Right atrium auricular region (tissue), 2 donors: ENCODE measurements around the gene RIPOR3. TPM values are rescaled to one million over a fixed set of nuclear protein-coding genes. Genes with fewer than 3 reads are reported as not detected.

Source experiments
- DNase-seq: peaks from one replicate; pipeline ENCODE4 v3.0.0-alpha.2; 2019; ENCODE audit warnings: low spot score
- H3K27ac ChIP-seq, 2 donors: fragments of 200-600 bp; sonication (generic); 1 replicate in 1 of 2; 2 replicates in 1 of 2; pipeline ENCODE4 v1.5.1; 2016 to 2019
- H3K27me3 ChIP-seq, 2 donors: fragments of 200-600 bp; sonication (generic); one replicate each; pipeline versions ENCODE4 v1.5.1 to v1.6.0; 2017 to 2019
- H3K36me3 ChIP-seq: fragments of 200-600 bp; sonication (generic); one replicate; pipeline ENCODE4 v1.5.1; 2016
- H3K4me1 ChIP-seq, 2 donors: fragments of 200-600 bp; sonication (generic); one replicate each; pipeline versions ENCODE4 v1.5.1 to v1.6.0; 2017 to 2019
- H3K4me3 ChIP-seq, 2 donors: fragments of 200-600 bp; sonication (generic); 1 replicate in 1 of 2; 2 replicates in 1 of 2; pipeline ENCODE4 v1.5.1; 2017 to 2019; ENCODE audit warnings: mild to moderate bottlenecking in 1 of 2, moderate library complexity in 1 of 2
- H3K9me3 ChIP-seq, 2 donors: fragments of 200-600 bp; sonication (generic); one replicate each; pipeline ENCODE4 v1.5.1; 2019
- total RNA-seq, 2 donors: library from RNA; depleted of rRNA; stranded (reverse); fragments of >200 nt; gene quantifications; one replicate each; pipeline ENCODE4 v1.1.0, GENCODE V29; 2016
- TF ChIP-seq, protein P1 (sequence below), 2 donors: fragments of 200-600 bp; sonication (generic); IDR thresholded peaks; one replicate each; pipeline ENCODE4 v1.5.1; 2019; ENCODE audit warnings: antibody characterized with exemption in 2 of 2

RIPOR3 gene
- total RNA-seq, 2 donors from 2014 or later: 2.9 to 4.7 TPM

GRCh38 chr20:50728981-50729874 lies 37.9 kb upstream of the RIPOR3 start:
- Histone ChIP-seq H3K4me1 (peaks cover 0 to 38% of the 10 kb centered on the region in 2 donors), H3K27me3 (no peaks in the 10 kb centered on the region), H3K9me3 (no peaks in the 10 kb centered on the region), H3K4me3 (no peak overlapping the region), H3K27ac (peak overlapping the region in 1 of 2 donors; percentile 90), H3K36me3 (no peaks in the 10 kb centered on the region)
- TF ChIP-seq, protein P1, sequence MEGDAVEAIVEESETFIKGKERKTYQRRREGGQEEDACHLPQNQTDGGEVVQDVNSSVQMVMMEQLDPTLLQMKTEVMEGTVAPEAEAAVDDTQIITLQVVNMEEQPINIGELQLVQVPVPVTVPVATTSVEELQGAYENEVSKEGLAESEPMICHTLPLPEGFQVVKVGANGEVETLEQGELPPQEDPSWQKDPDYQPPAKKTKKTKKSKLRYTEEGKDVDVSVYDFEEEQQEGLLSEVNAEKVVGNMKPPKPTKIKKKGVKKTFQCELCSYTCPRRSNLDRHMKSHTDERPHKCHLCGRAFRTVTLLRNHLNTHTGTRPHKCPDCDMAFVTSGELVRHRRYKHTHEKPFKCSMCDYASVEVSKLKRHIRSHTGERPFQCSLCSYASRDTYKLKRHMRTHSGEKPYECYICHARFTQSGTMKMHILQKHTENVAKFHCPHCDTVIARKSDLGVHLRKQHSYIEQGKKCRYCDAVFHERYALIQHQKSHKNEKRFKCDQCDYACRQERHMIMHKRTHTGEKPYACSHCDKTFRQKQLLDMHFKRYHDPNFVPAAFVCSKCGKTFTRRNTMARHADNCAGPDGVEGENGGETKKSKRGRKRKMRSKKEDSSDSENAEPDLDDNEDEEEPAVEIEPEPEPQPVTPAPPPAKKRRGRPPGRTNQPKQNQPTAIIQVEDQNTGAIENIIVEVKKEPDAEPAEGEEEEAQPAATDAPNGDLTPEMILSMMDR (IDR thresholded peaks at IDR 0.05): no peak
- peak; percentile 38 for DNase-seq

DNA sequence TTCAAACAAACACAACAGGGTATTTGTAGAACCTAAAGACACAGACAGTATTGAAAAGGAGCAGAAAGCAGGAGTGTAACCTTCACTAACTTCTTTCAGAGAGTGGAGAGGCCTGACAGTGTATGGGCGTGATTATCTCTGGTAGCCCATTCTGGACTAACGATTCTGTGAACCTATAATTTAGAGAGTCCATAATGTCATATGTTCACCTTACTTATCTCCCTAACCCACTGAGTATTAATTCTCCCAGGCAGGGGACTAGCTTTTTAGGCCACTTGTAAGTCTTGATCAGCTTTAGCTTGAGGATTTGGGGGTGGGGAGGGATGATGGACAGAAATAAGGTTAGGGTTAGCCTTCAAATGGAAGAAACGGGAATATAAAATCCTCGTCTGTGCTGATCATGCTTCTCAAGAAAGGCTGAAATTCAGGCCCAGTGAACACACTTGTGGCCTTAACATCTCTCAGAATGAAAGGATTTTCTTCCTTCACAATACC lies 37.2 kb upstream of the RIPOR3 start:
- H3K36me3 ChIP-seq: no peaks in the 10 kb centered on the region
- TF ChIP-seq, protein P1 (IDR thresholded peaks at IDR 0.05): no peak
- no peak overlapping the region for H3K27ac ChIP-seq
- no peak overlapping the region for H3K4me3 ChIP-seq
- H3K27me3 ChIP-seq: no peaks in the 10 kb centered on the region
- H3K9me3 ChIP-seq: no peaks in the 10 kb centered on the region
- DNase-seq: peak; percentile 13
- peaks cover 0 to 44% of the 10 kb centered on the region in 2 donors for H3K4me1 ChIP-seq

DNA sequence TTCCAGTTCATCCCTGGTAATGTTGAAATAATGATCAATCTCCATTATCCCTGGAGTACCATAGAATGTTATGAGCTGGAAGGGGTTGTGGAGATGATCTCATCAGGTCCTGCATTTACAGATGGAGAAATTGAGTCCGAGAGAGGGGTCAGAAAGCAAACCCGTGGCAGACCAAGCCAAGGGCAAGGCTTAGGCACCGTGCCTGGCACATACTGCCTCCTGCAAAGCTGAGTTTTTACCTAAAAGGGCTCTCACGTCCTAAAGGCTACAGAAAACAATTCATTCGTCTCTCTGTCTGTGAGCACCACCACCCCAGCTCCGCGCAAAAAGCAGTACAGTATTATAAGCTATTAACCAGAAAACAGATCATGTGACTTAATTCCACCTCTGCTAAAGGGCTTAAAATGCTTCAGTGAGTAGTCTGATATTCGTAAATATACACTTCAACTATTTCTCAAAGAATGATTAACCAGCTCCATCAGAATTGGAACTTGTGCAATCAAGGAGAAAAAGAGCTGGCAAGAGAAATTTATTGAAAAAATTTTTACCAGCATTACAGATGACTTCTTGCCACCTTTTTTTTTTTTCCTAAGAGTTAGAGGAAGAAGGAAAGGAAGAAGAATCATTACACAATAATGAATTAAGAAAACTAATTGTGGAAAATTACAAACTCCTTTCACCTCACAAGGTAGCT lies 36.6 kb upstream of the RIPOR3 start:
- H3K4me1 ChIP-seq: peaks cover 0 to 44% of the 10 kb centered on the region in 2 donors
- H3K27ac ChIP-seq: no peak overlapping the region
- TF ChIP-seq, protein P1 (IDR thresholded peaks at IDR 0.05): no peak
- DNase-seq: peak; percentile 44
- H3K36me3 ChIP-seq: no peaks in the 10 kb centered on the region
- H3K4me3 ChIP-seq: no peak overlapping the region
- H3K9me3 ChIP-seq: no peaks in the 10 kb centered on the region
- H3K27me3 ChIP-seq: no peaks in the 10 kb centered on the region

- no peaks in the 10 kb centered on the region for H3K36me3 ChIP-seq
- no peaks in the 10 kb centered on the region for H3K9me3 ChIP-seq
- H3K27me3 ChIP-seq: no peaks in the 10 kb centered on the region
- DNase-seq: no peak
- H3K4me1 ChIP-seq: peaks cover 0 to 44% of the 10 kb centered on the region in 2 donors
- TF ChIP-seq, protein P1 (IDR thresholded peaks at IDR 0.05): no peak
- H3K4me3 ChIP-seq: no peak overlapping the region
- H3K27ac ChIP-seq: no peak overlapping the region
Measured at GRCh38 chr20:50726955-50727791, 35.8 kb upstream of the RIPOR3 start.

GRCh38 chr20:50725724-50726005 lies 34.3 kb upstream of the RIPOR3 start:
- Histone ChIP-seq H3K27ac (peak overlapping the region; percentile 78 to 87), H3K9me3 (no peaks in the 10 kb centered on the region), H3K4me1 (peaks cover 0 to 39% of the 10 kb centered on the region in 2 donors), H3K4me3 (no peak overlapping the region), H3K36me3 (no peaks in the 10 kb centered on the region), H3K27me3 (no peaks in the 10 kb centered on the region)
- TF ChIP-seq, protein P1 (IDR thresholded peaks at IDR 0.05): no peak
- DNase-seq: no peak
